Measurements from ENCODE around the gene UBL5.

UBL5 gene

GRCh38 chr19:9849791-9850190 is 22.1 kb downstream of the UBL5 start:
- in situ Hi-C loops (cut with MboI; ENCODE audit: low sequenced_read_pairs) = no loop called here

DNA sequence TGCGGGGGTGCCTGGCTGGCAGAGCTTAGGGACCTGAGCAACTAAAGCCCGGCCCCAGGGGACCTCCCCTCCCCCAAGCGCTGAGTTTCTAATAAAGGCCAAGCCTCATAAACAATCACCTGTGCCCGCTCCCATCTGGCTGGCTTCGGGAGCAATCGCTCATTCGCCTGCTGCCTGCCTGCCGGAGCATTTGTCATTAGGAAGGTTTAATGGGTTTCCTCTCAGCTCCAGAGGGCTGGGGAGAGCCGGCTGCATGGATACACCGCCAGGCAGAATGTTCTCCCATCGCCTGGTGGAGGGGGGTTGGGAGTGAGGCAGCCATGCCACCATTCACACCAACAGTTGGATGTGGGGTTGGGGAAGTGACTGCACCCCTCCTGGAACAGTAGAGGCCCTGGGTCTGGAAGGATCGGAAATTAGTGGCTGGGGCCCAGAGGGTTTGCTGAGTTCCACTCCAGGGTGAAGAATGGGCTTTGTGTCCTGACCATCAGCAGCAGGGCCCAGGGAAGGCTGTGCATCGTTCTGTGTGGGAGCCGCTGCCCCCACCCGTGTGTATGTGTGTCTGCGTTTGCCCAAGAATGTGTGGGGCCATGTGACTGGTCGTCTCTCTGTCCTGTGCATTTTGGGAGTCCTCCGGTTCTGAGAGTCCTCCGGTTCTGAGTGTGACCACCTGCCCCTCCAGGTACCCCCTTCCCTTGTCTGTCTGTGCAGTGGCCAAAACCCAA is 22.7 kb downstream of the UBL5 start:
- in situ Hi-C loops (cut with MboI; ENCODE audit: low sequenced_read_pairs) = no loop called here

- in situ Hi-C loops (cut with MboI; ENCODE audit: low sequenced_read_pairs) = no loop called here
Observed at GRCh38 chr19:9854282-9854846, 26.6 kb downstream of the UBL5 start.

DNA sequence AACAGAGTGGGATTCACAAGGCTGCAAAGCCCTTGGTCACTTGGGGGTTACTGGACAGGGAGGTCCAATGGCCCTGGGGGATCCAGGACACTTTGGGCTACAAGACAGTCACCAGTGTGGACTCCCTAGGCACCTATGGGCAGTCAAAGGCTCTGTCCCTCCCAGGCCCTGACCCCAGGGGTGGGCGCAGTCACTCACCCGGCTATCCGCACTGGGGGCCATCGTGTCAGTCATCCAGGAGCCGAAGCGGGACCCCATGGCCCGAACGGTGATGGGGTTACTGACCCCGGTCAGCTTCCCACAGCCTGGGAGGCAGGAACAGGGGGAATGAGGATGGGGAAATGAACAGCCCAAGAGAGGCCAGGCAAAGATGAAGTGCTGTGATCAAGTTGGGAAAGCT is 28.9 kb downstream of the UBL5 start:
- in situ Hi-C loops (cut with MboI; ENCODE audit: low sequenced_read_pairs) = no loop called here

DNA sequence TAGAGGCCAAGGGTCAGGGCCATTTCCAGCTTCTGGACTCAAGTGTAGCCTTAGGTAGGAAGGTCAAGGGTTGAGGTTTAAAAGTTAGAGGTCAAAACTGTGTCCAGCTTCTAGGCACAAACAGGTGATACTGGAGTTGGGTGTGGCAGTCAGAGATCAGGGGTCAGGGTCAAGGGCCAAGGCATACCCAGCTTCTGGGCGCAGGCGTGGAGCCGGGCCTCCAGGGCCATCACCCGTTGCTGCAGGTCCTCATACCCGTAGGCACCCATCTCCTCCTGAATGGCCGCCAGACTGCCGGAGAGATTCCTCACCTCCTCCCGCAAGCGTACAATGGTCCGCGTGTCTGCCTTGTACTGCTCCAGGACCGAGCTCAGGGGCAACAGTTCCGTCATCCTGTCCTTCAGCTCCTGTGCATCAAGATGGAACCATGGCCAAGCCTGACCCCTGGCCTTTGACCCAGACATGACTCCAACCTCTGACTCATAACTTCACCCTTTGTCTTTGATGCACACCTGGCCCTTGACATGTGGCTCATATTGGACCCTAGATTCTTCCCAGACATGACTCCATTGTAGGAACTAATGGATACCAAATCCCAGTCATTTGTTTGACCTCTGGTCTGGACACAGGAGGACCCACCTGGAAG is 29.5 kb downstream of the UBL5 start:
- in situ Hi-C loops (cut with MboI; ENCODE audit: low sequenced_read_pairs) = no loop called here

DNA sequence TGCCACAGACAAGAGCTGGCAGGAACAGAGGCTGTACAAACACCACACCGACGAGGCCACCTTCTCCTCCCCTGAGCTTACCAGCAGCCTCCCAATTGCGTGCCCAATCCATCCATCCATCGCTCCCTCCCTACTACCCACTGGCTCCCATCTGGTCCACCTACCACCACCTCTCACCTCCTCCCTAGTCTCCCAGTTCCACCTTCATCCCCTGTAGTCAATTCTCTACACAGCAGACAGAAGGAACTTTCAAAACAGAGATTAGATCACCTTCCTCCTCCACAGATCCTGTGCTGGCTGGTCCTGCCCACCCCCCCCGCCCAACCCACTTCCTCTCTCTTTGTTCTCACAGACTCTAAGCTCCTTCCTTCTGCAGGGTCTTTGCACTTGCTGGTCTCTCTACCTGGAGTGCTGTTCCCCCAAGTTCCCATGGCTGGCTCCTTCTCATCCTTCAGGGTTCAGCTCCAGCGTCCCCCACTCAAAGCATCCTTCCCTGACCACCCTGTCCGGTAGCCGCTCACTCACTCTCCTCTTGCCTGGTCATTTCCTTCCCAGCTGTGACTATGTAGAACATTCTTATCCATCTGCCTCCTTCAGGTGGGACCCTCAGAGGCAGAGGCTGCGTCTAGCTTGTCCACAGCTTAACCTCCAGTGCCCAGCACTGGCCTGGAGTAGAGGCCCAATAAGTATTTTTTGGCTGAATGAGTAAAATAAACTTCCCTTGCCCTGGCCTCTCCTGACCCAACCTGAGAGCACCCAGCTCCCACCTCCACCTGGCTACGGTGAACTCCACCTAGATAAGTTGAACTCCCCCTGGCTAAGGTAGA is 30.4 kb downstream of the UBL5 start:
- in situ Hi-C loops (cut with MboI; ENCODE audit: low sequenced_read_pairs) = no loop called here

DNA sequence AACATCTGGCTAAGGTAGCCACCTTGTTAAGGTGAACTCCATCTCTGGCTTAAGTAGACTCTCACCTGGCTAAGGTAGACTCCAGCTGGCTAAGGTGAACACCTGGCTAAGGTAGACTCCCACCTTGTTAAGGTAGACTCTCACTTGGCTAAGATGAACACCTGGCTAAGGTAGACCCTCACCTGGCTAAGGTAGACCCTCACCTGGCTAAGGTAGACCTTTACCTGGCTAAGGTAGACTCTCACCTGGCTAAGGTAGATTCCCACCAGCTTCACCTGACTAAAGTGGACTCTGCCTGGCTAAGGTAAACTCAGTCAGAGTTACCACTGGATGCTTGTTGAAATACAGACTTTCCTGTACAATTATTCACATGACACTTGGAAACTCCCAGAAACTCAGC is 31.0 kb downstream of the UBL5 start:
- in situ Hi-C loops (cut with MboI; ENCODE audit: low sequenced_read_pairs) = no loop called here

- in situ Hi-C loops (cut with MboI; ENCODE audit: low sequenced_read_pairs) = no loop called here
Observed at GRCh38 chr19:9860407-9860806, 32.7 kb downstream of the UBL5 start.

DNA sequence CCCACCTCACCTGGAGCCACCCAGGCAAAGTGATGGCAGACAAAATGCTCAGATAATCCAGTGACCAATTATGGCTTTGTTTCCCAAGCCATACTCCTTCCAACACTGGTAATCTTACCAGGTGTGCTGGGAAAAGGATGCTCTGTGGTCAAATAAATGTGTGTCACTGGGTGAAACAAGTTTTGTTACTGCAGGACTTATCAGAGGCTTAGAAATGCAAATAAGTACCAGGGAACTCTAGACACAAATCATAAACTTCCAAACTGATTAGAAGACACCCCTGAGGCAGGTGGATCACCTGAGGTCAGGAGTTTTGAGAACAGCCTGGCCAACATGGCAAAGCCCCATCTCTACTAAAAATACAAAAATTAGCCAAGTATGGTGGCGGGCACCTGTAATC is 33.8 kb downstream of the UBL5 start:
- in situ Hi-C loops (cut with MboI; ENCODE audit: low sequenced_read_pairs) = no loop called here

- in situ Hi-C loops (cut with MboI; ENCODE audit: low sequenced_read_pairs) = no loop called here
Observed at GRCh38 chr19:9862938-9863337, 35.2 kb downstream of the UBL5 start.

GRCh38 chr19:9863759-9864158 is 36.0 kb downstream of the UBL5 start:
- in situ Hi-C loops (cut with MboI; ENCODE audit: low sequenced_read_pairs) = no loop called here

- in situ Hi-C loops (cut with MboI; ENCODE audit: low sequenced_read_pairs) = no loop called here
Observed at GRCh38 chr19:9865732-9866501, 38.2 kb downstream of the UBL5 start.

DNA sequence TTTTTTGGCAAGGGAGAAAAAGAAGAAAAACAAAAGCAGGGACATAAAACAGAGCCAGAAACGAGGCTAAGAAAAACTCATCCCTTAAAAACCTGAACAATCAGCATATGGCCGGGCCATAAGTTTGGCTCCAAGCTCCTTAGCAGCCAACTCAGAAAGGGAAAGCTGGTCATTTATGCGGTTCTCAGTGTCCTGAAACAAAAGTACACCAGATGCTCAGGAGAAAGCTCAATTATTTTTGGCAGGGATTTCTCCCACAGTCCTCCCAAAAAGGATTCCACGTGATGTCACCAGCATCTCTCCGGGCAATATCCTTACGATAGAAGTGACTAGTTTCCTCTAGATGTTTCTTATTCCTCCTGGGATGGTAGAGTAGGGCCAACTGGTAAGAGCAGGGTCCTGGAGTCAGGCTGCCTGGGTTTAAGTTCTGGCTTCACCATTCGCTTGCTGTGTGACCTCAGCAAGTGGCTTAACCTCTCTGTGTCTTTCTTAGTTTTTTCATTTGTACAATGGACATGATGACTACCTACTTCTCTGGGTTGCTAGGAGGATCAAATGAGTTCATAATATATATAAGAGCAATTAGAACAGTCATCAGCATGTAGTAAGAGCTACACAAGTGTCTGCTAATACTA is 41.4 kb downstream of the UBL5 start:
- in situ Hi-C loops (cut with MboI; ENCODE audit: low sequenced_read_pairs) = no loop called here

DNA sequence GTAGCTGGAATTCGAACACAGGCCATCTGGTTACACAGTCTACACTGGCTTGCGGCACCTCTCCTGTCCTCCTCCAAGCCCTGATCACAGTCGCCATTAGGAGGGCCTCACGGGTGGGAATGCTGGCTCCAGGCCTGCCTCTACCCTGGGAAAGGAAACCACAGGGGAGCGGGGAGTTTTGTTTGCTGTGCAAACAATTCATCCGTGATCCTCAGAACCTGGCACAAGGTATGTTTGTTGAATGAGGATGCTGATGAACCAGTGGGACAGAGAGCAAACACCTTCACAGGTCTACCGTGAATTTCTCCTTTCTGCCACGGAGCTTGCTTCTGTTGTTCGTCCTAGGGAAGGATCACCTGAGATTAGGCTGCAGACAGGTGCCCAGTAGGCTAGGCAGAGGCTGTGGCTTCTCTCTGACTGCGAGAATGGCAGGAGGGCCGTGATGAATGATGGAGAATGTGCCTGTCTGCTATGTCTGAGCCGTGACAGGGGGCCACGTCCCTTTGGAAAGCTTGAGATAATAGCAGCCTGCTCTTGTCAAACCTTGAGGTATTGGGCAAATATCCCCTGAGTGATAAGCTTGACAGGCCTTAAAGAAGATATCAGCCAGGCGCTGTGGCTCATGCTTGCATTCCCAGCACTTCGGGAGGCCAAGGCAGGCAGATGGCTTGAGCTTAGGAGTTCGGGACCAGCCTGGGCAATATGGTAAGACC is 44.1 kb downstream of the UBL5 start:
- in situ Hi-C loops (cut with MboI; ENCODE audit: low sequenced_read_pairs) = no loop called here

DNA sequence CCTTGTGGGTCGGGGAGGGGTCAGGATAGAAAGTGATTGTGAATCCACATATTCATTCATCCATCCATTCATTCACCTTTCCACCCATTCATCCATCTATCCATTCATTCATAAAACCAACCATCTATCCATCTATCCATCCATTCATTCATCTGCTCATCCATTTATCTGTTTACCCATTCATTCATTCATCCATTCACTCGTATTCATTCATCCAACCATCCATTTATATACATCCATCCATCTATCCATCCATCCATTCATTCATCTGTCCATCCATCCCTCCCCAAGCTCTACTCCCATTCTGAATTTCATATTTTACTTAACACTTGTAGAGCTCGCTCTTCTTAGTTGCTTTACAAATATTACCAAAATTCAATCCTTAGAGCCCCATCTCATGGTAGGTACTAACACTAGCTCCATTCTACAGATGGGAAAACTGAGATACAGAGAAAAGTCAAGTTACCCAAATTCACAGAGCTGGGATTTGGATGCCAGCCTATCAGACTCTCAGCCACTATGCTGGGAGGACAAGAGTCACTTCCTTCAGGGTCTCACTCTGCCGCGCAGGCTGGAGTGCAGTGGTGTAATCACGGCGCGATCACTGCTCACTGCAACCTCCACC is 45.0 kb downstream of the UBL5 start:
- in situ Hi-C loops (cut with MboI; ENCODE audit: low sequenced_read_pairs) = no loop called here

GRCh38 chr19:9875031-9875627 is 47.4 kb downstream of the UBL5 start:
- in situ Hi-C loops (cut with MboI; ENCODE audit: low sequenced_read_pairs) = no loop called here

GRCh38 chr19:9875796-9876195 is 48.1 kb downstream of the UBL5 start:
- in situ Hi-C loops (cut with MboI; ENCODE audit: low sequenced_read_pairs) = no loop called here

DNA sequence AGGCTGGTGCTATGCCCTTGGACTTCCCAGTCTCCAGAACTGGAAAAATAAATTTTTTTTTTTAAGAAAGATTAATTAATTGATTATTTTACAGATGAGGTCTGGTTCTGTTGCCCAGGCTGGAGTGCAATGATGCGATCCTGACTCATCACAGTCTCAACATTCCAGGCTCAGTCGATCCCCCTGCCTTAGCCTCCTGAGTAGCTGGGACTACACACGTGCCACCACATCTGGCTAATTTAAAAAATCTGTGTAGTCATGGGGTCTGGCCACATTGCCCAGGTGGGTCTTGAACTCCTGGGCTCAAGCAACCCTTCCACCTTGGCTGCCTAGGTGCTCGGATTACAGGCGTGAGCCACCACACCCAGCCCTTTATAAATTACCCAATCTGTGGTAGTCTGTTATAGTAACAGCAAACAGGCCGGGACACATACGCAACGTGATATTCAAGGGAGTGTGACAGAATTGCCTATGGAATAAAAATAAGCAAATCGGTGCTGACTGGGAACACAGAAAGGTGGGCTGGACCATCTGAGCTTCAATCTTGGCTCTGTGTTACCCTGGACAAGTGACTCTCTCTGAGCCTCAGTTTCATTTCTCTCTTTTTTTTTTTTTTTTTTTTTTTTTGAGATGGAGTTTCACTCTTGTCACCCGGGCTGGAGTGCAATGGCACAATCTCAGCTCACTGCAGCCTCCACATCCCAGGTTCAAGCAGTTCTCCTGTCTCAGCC is 50.2 kb downstream of the UBL5 start:
- in situ Hi-C loops (cut with MboI; ENCODE audit: low sequenced_read_pairs) = no loop called here

Measured in HL-60/S4 treated with retinoic acid at 250 ng/mL for 4 days and 3 days (cell line).